H1 (cell line): ENCODE data around the gene FBN3. TPM values are rescaled to one million over a fixed set of nuclear protein-coding genes. Genes with fewer than 3 reads are reported as not detected.

Experiments
- BCL11A ChIP-seq, 2 experiments: IDR thresholded peaks; one replicate each; pipeline ENCODE4 v1.6.1; 2011; ENCODE audit warnings: low read depth in 2 of 2, low read length in 2 of 2, mild to moderate bottlenecking in 2 of 2
- polyA plus RNA-seq, 7 experiments: library from polyadenylated mRNA; depleted of rRNA in 3 of 7; stranded (reverse) in 5 of 7; unstranded in 2 of 7; fragments of >200 nt in 5 of 7; fragments of 200-250 nt in 2 of 7; gene quantifications; 1 replicate in 5 of 7; 2 replicates in 1 of 7; 4 replicates in 1 of 7; pipeline versions ENCODE4 v1.2.1 to v1.2.3, GENCODE V29; 2011 to 2013; ENCODE audit warnings: missing spikeins in 2 of 7, mixed read lengths in 2 of 7
- total RNA-seq: library from RNA; stranded (reverse); fragmentation: NEBNext Ultra II Directional; extraction: Animal tissue kit (Norgen Biotek cat#: 25700); gene quantifications from 2 replicates; pipeline ENCODE4 v1.2.1, GENCODE V29; 2021

The FBN3 gene
- total and polyA plus RNA-seq, 2 of the 8 experiments (the other 6 are each of a cell fraction or from before 2014, with no cell fraction given): 37.1 to 38.7 TPM

- TF ChIP-seq BCL11A (IDR thresholded peaks at IDR 0.05; ENCODE audit: low read depth in 2 of 2, low read length in 2 of 2): no peak
Observed at GRCh38 chr19:8021374-8021773, 128.0 kb downstream of the FBN3 start (continued).
